OCI-LY1 (cell line): Measurements from ENCODE around the gene OGFOD3.
A peak's percentile ranks its signal among the peaks of the same experiment; 100 is the strongest.
"Not testable (repeated sequence)": the region's sequence is repeated elsewhere in the genome, so short reads cannot be mapped to it uniquely, and the experiment has no call there.

ENCODE experiments used
- H2AFZ ChIP-seq: fragments of 200-600 bp; sonication (generic), shearing (Covaris generic); 2 replicates; pipeline ENCODE4 v1.6.0; 2014; ENCODE audit warnings: antibody characterized with exemption, mild to moderate bottlenecking, low read length
- H3F3A ChIP-seq: fragments of 200-600 bp; sonication (generic), shearing (Covaris generic); 2 replicates; pipeline ENCODE4 v1.6.0; 2014; ENCODE audit warnings: mild to moderate bottlenecking, antibody characterized with exemption, low read length, moderate library complexity; ENCODE audit not compliant: insufficient read depth
- H3K27ac ChIP-seq: fragments of 200-600 bp; sonication (generic); 2 replicates; pipeline ENCODE4 v1.5.1; 2014; ENCODE audit warnings: low read length, mixed run types, mild to moderate bottlenecking, low read depth; ENCODE audit not compliant: poor library complexity, severe bottlenecking
- H3K27me3 ChIP-seq: fragments of 200-600 bp; sonication (generic); 2 replicates; pipeline ENCODE4 v1.6.0; 2014; ENCODE audit warnings: antibody characterized with exemption, mild to moderate bottlenecking, low read length, moderate library complexity; ENCODE audit not compliant: insufficient read depth
- H3K36me3 ChIP-seq: fragments of 200-600 bp; sonication (generic); 2 replicates; pipeline ENCODE4 v1.6.1; 2014; ENCODE audit warnings: mild to moderate bottlenecking, antibody characterized with exemption, low read length, moderate library complexity, mixed read lengths; ENCODE audit not compliant: insufficient read depth
- H3K4me1 ChIP-seq: fragments of 200-600 bp; sonication (generic); 2 replicates; pipeline ENCODE4 v1.5.1; 2014; ENCODE audit warnings: mild to moderate bottlenecking, low read length, moderate library complexity; ENCODE audit not compliant: insufficient read depth, severe bottlenecking
- H3K4me2 ChIP-seq: fragments of 200-600 bp; sonication (generic), shearing (Covaris generic); 2 replicates; pipeline ENCODE4 v1.6.1; 2014; ENCODE audit warnings: low read length
- H3K4me3 ChIP-seq: fragments of 200-600 bp; sonication (generic); 2 replicates; pipeline ENCODE4 v1.5.1; 2014; ENCODE audit warnings: low read length, low read depth, mild to moderate bottlenecking, mixed read lengths; ENCODE audit not compliant: poor library complexity, severe bottlenecking
- H3K79me2 ChIP-seq: fragments of 200-600 bp; shearing (Covaris generic); 2 replicates; pipeline ENCODE4 v1.6.1; 2016; ENCODE audit warnings: mixed run types, low read length, mixed read lengths; ENCODE audit not compliant: insufficient read depth
- H3K9ac ChIP-seq: fragments of 200-600 bp; sonication (generic), shearing (Covaris generic); 2 replicates; pipeline ENCODE4 v1.6.1; 2014; ENCODE audit warnings: mild to moderate bottlenecking, low read length, mixed read lengths
- H3K9me2 ChIP-seq: fragments of 200-600 bp; sonication (generic), shearing (Covaris generic); 2 replicates; pipeline ENCODE4 v1.6.1; 2014; ENCODE audit warnings: low read depth, mild to moderate bottlenecking, low read length, mixed read lengths
- H3K9me3 ChIP-seq: fragments of 200-600 bp; shearing (Covaris generic); 2 replicates; pipeline ENCODE4 v1.6.1; 2014; ENCODE audit warnings: low read length, mixed read lengths
- H4K20me1 ChIP-seq: fragments of 200-600 bp; sonication (generic), shearing (Covaris generic); 2 replicates; pipeline ENCODE4 v1.6.0; 2016; ENCODE audit warnings: mild to moderate bottlenecking, low read length; ENCODE audit not compliant: insufficient read depth
- EZH2 ChIP-seq: fragments of 200-600 bp; sonication (generic), shearing (Covaris generic); IDR thresholded peaks from 2 replicates; pipeline ENCODE4 v1.8.0; 2017; ENCODE audit warnings: borderline replicate concordance, mixed run types, mild to moderate bottlenecking, antibody characterized with exemption, low read length, moderate library complexity, mixed read lengths
- TF ChIP-seq, protein P1 (sequence below): fragments of 200-600 bp; sonication (generic), shearing (Covaris generic); IDR thresholded peaks from 2 replicates; pipeline ENCODE4 v1.5.1; 2017; ENCODE audit warnings: mild to moderate bottlenecking, antibody characterized with exemption, low read length, moderate library complexity, mixed read lengths

Gene OGFOD3

GRCh38 chr17:82457073-82457928 is 38.9 kb upstream of the OGFOD3 start:
- H3K4me2 ChIP-seq, result peak overlapping the region; percentile 74
- H3K9me3 ChIP-seq, result peaks cover 3% of the 10 kb centered on the region; the same call in 1 of the 2 replicates
- peaks cover 25% of the 10 kb centered on the region for H3K36me3 ChIP-seq
- peak overlapping the region; percentile 84 for H3K27ac ChIP-seq
- H3K4me1 ChIP-seq, result peaks cover 19% of the 10 kb centered on the region
- H3K9me2 ChIP-seq, result no peaks in the 10 kb centered on the region
- no peak overlapping the region for H2AFZ ChIP-seq
- H3K9ac ChIP-seq, result peak overlapping the region; percentile 86
- peak overlapping the region; percentile 83 for H3K4me3 ChIP-seq
- no peaks in the 10 kb centered on the region for H4K20me1 ChIP-seq
- no peaks in the 10 kb centered on the region for H3F3A ChIP-seq
- no peaks in the 10 kb centered on the region for H3K79me2 ChIP-seq
- TF ChIP-seq, protein P1, sequence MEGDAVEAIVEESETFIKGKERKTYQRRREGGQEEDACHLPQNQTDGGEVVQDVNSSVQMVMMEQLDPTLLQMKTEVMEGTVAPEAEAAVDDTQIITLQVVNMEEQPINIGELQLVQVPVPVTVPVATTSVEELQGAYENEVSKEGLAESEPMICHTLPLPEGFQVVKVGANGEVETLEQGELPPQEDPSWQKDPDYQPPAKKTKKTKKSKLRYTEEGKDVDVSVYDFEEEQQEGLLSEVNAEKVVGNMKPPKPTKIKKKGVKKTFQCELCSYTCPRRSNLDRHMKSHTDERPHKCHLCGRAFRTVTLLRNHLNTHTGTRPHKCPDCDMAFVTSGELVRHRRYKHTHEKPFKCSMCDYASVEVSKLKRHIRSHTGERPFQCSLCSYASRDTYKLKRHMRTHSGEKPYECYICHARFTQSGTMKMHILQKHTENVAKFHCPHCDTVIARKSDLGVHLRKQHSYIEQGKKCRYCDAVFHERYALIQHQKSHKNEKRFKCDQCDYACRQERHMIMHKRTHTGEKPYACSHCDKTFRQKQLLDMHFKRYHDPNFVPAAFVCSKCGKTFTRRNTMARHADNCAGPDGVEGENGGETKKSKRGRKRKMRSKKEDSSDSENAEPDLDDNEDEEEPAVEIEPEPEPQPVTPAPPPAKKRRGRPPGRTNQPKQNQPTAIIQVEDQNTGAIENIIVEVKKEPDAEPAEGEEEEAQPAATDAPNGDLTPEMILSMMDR, result no peak; the same call in 1 of the 2 replicates
- no peak for TF ChIP-seq EZH2
- H3K27me3 ChIP-seq, result no peaks in the 10 kb centered on the region

DNA sequence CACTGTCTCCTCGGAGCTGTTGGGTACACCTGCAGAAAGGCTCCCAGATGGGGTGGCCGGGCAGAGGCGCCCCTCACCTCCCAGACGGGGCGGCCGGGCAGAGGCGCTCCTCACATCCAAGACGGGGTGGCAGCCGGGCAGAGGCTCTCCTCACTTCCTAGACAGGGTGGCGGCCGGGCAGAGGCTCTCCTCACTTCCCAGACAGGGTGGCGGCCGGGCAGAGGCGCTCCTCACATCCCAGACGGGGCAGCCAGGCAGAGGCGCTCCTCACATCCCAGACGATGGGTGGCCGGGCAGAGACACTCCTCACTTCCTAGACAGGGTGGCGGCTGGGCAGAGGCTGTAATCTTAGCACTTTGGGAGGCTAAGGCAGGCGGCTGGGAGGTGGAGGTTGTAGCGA is 35.3 kb upstream of the OGFOD3 start:
- H3K27me3 ChIP-seq, H3K36me3 ChIP-seq, H4K20me1 ChIP-seq, H3K4me3 ChIP-seq, H3K9me3 ChIP-seq, H2AFZ ChIP-seq, H3K9me2 ChIP-seq, H3K79me2 ChIP-seq, H3F3A ChIP-seq, H3K4me2 ChIP-seq, H3K27ac ChIP-seq, H3K9ac ChIP-seq: not testable (repeated sequence)
- peaks cover 31% of the 10 kb centered on the region for H3K4me1 ChIP-seq

- not testable (repeated sequence) for H3K27ac ChIP-seq, H2AFZ ChIP-seq, H4K20me1 ChIP-seq, H3K27me3 ChIP-seq, H3K9me2 ChIP-seq, H3K9ac ChIP-seq, H3K4me3 ChIP-seq, H3K4me2 ChIP-seq, H3K79me2 ChIP-seq, H3F3A ChIP-seq, H3K9me3 ChIP-seq, H3K36me3 ChIP-seq
- peaks cover 34% of the 10 kb centered on the region for H3K4me1 ChIP-seq
Observed at GRCh38 chr17:82453151-82453550, 34.8 kb upstream of the OGFOD3 start.

DNA sequence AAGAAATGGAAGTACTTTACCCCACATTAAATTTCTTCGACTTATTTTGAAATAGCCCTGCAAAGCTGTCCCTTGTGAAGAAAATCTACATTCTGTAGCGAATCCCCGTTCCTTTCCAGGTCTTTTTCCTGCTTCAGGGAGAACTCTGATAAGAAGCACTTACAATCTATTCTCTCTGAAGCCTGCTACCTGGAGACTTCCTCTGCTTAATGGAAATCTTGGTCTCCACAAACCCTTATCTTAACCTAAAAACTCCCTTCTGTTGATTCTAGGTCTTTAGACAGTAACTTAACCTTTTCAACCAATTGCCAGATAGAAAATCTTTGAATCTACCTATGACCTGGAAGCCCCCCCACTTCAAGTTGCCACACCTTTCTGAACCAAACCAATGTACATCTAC is 33.8 kb upstream of the OGFOD3 start:
- Histone ChIP-seq H4K20me1 (no peaks in the 10 kb centered on the region), H3K27ac (no peak overlapping the region), H3F3A (peaks cover 9% of the 10 kb centered on the region; the same call in 1 of the 2 replicates), H3K4me1 (peaks cover 33% of the 10 kb centered on the region), H3K9ac (no peak overlapping the region), H2AFZ (no peak overlapping the region), H3K36me3 (peaks cover 15% of the 10 kb centered on the region), H3K27me3 (no peaks in the 10 kb centered on the region), H3K4me3 (no peak overlapping the region), H3K4me2 (no peak overlapping the region), H3K9me2 (no peaks in the 10 kb centered on the region), H3K79me2 (peaks cover 11% of the 10 kb centered on the region), H3K9me3 (peaks cover 7% of the 10 kb centered on the region; the same call in 1 of the 2 replicates)
- TF ChIP-seq, protein P1, result no peak
- no peak for TF ChIP-seq EZH2
